Parathyroid adenoma (tissue), 2 donors: ENCODE data around the gene PPME1.

ENCODE experiments used
- H2AFZ ChIP-seq: fragments of 300-600 bp; sonication (generic); one replicate; pipeline ENCODE4 v1.7.0; 2017; ENCODE audit warnings: antibody characterized with exemption, mild to moderate bottlenecking
- H3K27ac ChIP-seq: fragments of 300-600 bp; sonication (generic); one replicate; pipeline ENCODE4 v1.7.0; 2017
- H3K27me3 ChIP-seq: fragments of 300-600 bp; sonication (generic); one replicate; pipeline ENCODE4 v1.7.0; 2017; ENCODE audit warnings: low read length; ENCODE audit not compliant: control insufficient read depth, insufficient read depth
- H3K36me3 ChIP-seq: fragments of 300-600 bp; sonication (generic); one replicate; pipeline ENCODE4 v1.7.0; 2017; ENCODE audit warnings: low read length; ENCODE audit not compliant: control insufficient read depth, insufficient read depth
- H3K4me1 ChIP-seq: fragments of 300-600 bp; sonication (generic); one replicate; pipeline ENCODE4 v1.7.0; 2017; ENCODE audit warnings: control low read depth
- H3K4me2 ChIP-seq: fragments of 300-600 bp; sonication (generic); one replicate; pipeline ENCODE4 v1.7.0; 2017; ENCODE audit warnings: low read length
- H3K4me3 ChIP-seq: fragments of 300-600 bp; sonication (generic); one replicate; pipeline ENCODE4 v1.7.0; 2017; ENCODE audit warnings: low read depth, low read length
- H3K79me2 ChIP-seq: fragments of 300-600 bp; sonication (generic); one replicate; pipeline ENCODE4 v1.7.0; 2017; ENCODE audit warnings: control low read depth
- H3K9ac ChIP-seq: fragments of 300-600 bp; sonication (generic); one replicate; pipeline ENCODE4 v1.7.0; 2017; ENCODE audit warnings: mild to moderate bottlenecking
- H3K9me3 ChIP-seq: fragments of 300-600 bp; sonication (generic); one replicate; pipeline ENCODE4 v1.7.0; 2017; ENCODE audit warnings: low read length; ENCODE audit not compliant: control insufficient read depth
- CTCF ChIP-seq: fragments of 300-600 bp; sonication (generic); IDR thresholded peaks from one replicate; pipeline ENCODE4 v1.7.0; 2017; ENCODE audit warnings: antibody characterized with exemption, mild to moderate bottlenecking
- donor health status: primary hyperparathyroidism.

PPME1 gene

GRCh38 chr11:74226907-74227306 is 55.8 kb downstream of the PPME1 start:
- H3K27me3 ChIP-seq: no peaks in the 10 kb centered on the region
- no peak overlapping the region for H3K4me2 ChIP-seq
- no peaks in the 10 kb centered on the region for H3K36me3 ChIP-seq
- H3K4me1 ChIP-seq: no peaks in the 10 kb centered on the region
- no peak overlapping the region for H3K9ac ChIP-seq
- H3K4me3 ChIP-seq: no peak overlapping the region
- no peaks in the 10 kb centered on the region for H3K79me2 ChIP-seq
- H2AFZ ChIP-seq: no peak overlapping the region
- H3K9me3 ChIP-seq: no peaks in the 10 kb centered on the region
- H3K27ac ChIP-seq: no peak overlapping the region
- TF ChIP-seq CTCF: no peak

- Histone ChIP-seq H3K27ac (no peak overlapping the region), H3K4me3 (no peak overlapping the region), H3K9me3 (no peaks in the 10 kb centered on the region), H3K27me3 (no peaks in the 10 kb centered on the region), H3K9ac (no peak overlapping the region), H2AFZ (no peak overlapping the region), H3K36me3 (no peaks in the 10 kb centered on the region), H3K79me2 (no peaks in the 10 kb centered on the region), H3K4me1 (no peaks in the 10 kb centered on the region), H3K4me2 (no peak overlapping the region)
- no peak for TF ChIP-seq CTCF
Measured at GRCh38 chr11:74232311-74232950, 61.3 kb downstream of the PPME1 start.

GRCh38 chr11:74233683-74234082 is 62.6 kb downstream of the PPME1 start:
- Histone ChIP-seq H3K4me3 (no peak overlapping the region), H3K27me3 (no peaks in the 10 kb centered on the region), H3K36me3 (no peaks in the 10 kb centered on the region), H2AFZ (no peak overlapping the region), H3K79me2 (no peaks in the 10 kb centered on the region), H3K27ac (no peak overlapping the region), H3K9ac (no peak overlapping the region), H3K4me1 (no peaks in the 10 kb centered on the region), H3K9me3 (no peaks in the 10 kb centered on the region), H3K4me2 (no peak overlapping the region)
- no peak for TF ChIP-seq CTCF

GRCh38 chr11:74235121-74235520 is 64.0 kb downstream of the PPME1 start:
- Histone ChIP-seq H3K4me3 (no peak overlapping the region), H3K36me3 (no peaks in the 10 kb centered on the region), H3K4me2 (no peak overlapping the region), H2AFZ (no peak overlapping the region), H3K9me3 (no peaks in the 10 kb centered on the region), H3K79me2 (no peaks in the 10 kb centered on the region), H3K9ac (no peak overlapping the region), H3K27ac (no peak overlapping the region), H3K4me1 (no peaks in the 10 kb centered on the region), H3K27me3 (no peaks in the 10 kb centered on the region)
- TF ChIP-seq CTCF: no peak

- no peak overlapping the region for H3K27ac ChIP-seq
- no peaks in the 10 kb centered on the region for H3K79me2 ChIP-seq
- no peaks in the 10 kb centered on the region for H3K4me1 ChIP-seq
- no peak for TF ChIP-seq CTCF
- H3K9ac ChIP-seq: no peak overlapping the region
- no peaks in the 10 kb centered on the region for H3K36me3 ChIP-seq
- H3K4me3 ChIP-seq: no peak overlapping the region
- H2AFZ ChIP-seq: no peak overlapping the region
- H3K9me3 ChIP-seq: no peaks in the 10 kb centered on the region
- H3K4me2 ChIP-seq: no peak overlapping the region
- no peaks in the 10 kb centered on the region for H3K27me3 ChIP-seq
Measured at GRCh38 chr11:74237541-74237940, 66.5 kb downstream of the PPME1 start.
